IMR-90 (cell line): ENCODE results near the gene LRP1B. TPM values are rescaled to one million over a fixed set of nuclear protein-coding genes. Genes with fewer than 3 reads are reported as not detected.

Experiments used
- ATAC-seq: fragments of 200-7000 bp; cut with Tn5 transposase; 2 replicates; pipeline ENCODE4 v1.9.1; 2020; ENCODE audit warnings: low read depth, mild to moderate bottlenecking, moderate library complexity
- BruUV-seq: library from RNA; stranded (reverse); fragments of 400-500 nt; replicated peaks from 2 replicates; lab custom pipeline; 2021; lab: Mats Ljungman, UMichigan
- CTCF ChIA-PET: fragments of 300-600 bp; formaldehyde crosslinking; extraction: SDS; loops from one replicate; lab custom pipeline; 2021; ENCODE audit warnings: antibody characterized with exemption; lab: Yijun Ruan, JAX
- POLR2A ChIA-PET: fragments of 300-600 bp; sonication (Branson Sonifier 250); formaldehyde crosslinking; loops from one replicate; lab custom pipeline; 2022; ENCODE audit warnings: antibody characterized with exemption; ENCODE audit not compliant: unreplicated experiment; lab: Charles Lee
- DNase-seq: peaks from one replicate; pipeline ENCODE4 v3.0.0; 2013
- H2AFZ ChIP-seq: replicated peaks from 2 replicates; pipeline ENCODE3; 2013; ENCODE audit warnings: low read length, mild to moderate bottlenecking; ENCODE audit not compliant: poor library complexity
- H2AK5ac ChIP-seq: 2 replicates; pipeline ENCODE4 v1.6.1; 2013; ENCODE audit warnings: low read depth, low read length, inconsistent platforms
- H2AK9ac ChIP-seq: replicated peaks from 2 replicates; pipeline ENCODE3; 2013; ENCODE audit warnings: mild to moderate bottlenecking, low read depth, low read length, moderate library complexity; ENCODE audit not compliant: poor library complexity
- H2BK120ac ChIP-seq: 2 replicates; pipeline ENCODE4 v1.6.1; 2013; ENCODE audit warnings: low read depth, low read length, inconsistent platforms
- H2BK15ac ChIP-seq: 3 replicates; pipeline ENCODE4 v1.6.1; 2013; ENCODE audit warnings: low read depth, low read length, inconsistent platforms
- H2BK20ac ChIP-seq: 2 replicates; pipeline ENCODE4 v1.6.1; 2013; ENCODE audit warnings: low read depth, mild to moderate bottlenecking, inconsistent platforms, low read length, moderate library complexity
- H2BK5ac ChIP-seq: 2 replicates; pipeline ENCODE4 v1.6.1; 2013; ENCODE audit warnings: mild to moderate bottlenecking, low read depth, low read length, inconsistent platforms; ENCODE audit not compliant: poor library complexity, severe bottlenecking
- H3K14ac ChIP-seq: replicated peaks from 2 replicates; pipeline ENCODE4 v1.6.1; 2013; ENCODE audit warnings: low read depth, low read length, inconsistent platforms
- H3K18ac ChIP-seq: 2 replicates; pipeline ENCODE4 v1.6.1; 2013; ENCODE audit warnings: low read depth, low read length, control low read depth
- H3K23ac ChIP-seq: 2 replicates; pipeline ENCODE4 v1.6.1; 2013; ENCODE audit warnings: low read depth, low read length, inconsistent platforms
- H3K27ac ChIP-seq: 2 replicates; pipeline ENCODE4 v1.5.1; 2013; ENCODE audit warnings: mild to moderate bottlenecking, control low read depth, low read length; ENCODE audit not compliant: insufficient read depth
- H3K27me3 ChIP-seq: 2 replicates; pipeline ENCODE4 v1.6.1; 2013; ENCODE audit warnings: low read length; ENCODE audit not compliant: control insufficient read depth, insufficient read depth
- H3K36me3 ChIP-seq: 2 replicates; pipeline ENCODE4 v1.6.1; 2013; ENCODE audit warnings: low read length, mixed read lengths; ENCODE audit not compliant: control insufficient read depth, insufficient read depth
- H3K4ac ChIP-seq: 2 replicates; pipeline ENCODE4 v1.6.1; 2013; ENCODE audit warnings: low read depth, low read length, inconsistent platforms
- H3K4me1 ChIP-seq: 2 replicates; pipeline ENCODE4 v1.6.1; 2013; ENCODE audit warnings: low read length, mixed read lengths; ENCODE audit not compliant: control insufficient read depth, insufficient read depth
- H3K4me2 ChIP-seq: 2 replicates; pipeline ENCODE4 v1.6.1; 2013; ENCODE audit warnings: low read depth, mild to moderate bottlenecking, control low read depth, low read length, moderate library complexity
- H3K4me3 ChIP-seq: 2 replicates; pipeline ENCODE4 v1.5.1; 2013; ENCODE audit warnings: low read depth, mild to moderate bottlenecking, control low read depth, low read length, moderate library complexity; ENCODE audit not compliant: insufficient read depth
- H3K56ac ChIP-seq: 2 replicates; pipeline ENCODE4 v1.6.1; 2013; ENCODE audit warnings: low read length, inconsistent platforms; ENCODE audit not compliant: insufficient read depth; ENCODE audit errors: extremely low read depth
- H3K79me1 ChIP-seq, 2 experiments: 2 replicates each; pipeline ENCODE4 v1.6.1; 2013; ENCODE audit warnings: low read length in 2 of 2, inconsistent platforms in 1 of 2, low read depth in 1 of 2
- H3K9ac ChIP-seq: 2 replicates; pipeline ENCODE4 v1.6.1; 2013; ENCODE audit warnings: low read depth, low read length, control low read depth
- H3K9me1 ChIP-seq: 2 replicates; pipeline ENCODE4 v1.6.1; 2013; ENCODE audit warnings: low read length, inconsistent platforms; ENCODE audit not compliant: insufficient read depth
- H3K9me3 ChIP-seq: 2 replicates; pipeline ENCODE4 v1.6.1; 2013; ENCODE audit warnings: low read length; ENCODE audit not compliant: control insufficient read depth, insufficient read depth
- H4K20me1 ChIP-seq: 2 replicates; pipeline ENCODE4 v1.6.1; 2013; ENCODE audit warnings: low read length, inconsistent platforms; ENCODE audit not compliant: insufficient read depth
- H4K5ac ChIP-seq: 2 replicates; pipeline ENCODE4 v1.6.1; 2013; ENCODE audit warnings: mild to moderate bottlenecking, low read depth, low read length, control low read depth
- H4K8ac ChIP-seq, 2 experiments: 2 replicates each; pipeline ENCODE4 v1.6.1; 2013; ENCODE audit warnings: low read depth in 2 of 2, low read length in 2 of 2, control low read depth in 1 of 2, inconsistent platforms in 1 of 2
- H4K91ac ChIP-seq: 2 replicates; pipeline ENCODE4 v1.6.1; 2013; ENCODE audit warnings: low read depth, low read length, inconsistent platforms; ENCODE audit not compliant: insufficient read depth
- BHLHE40 ChIP-seq: fragments of 150-350 bp; IDR thresholded peaks from 2 replicates; pipeline ENCODE4 v1.6.1; 2016; ENCODE audit warnings: mild to moderate bottlenecking, low read depth, low read length
- CEBPB ChIP-seq: IDR thresholded peaks from 2 replicates; pipeline ENCODE4 v1.6.1; 2012; ENCODE audit warnings: low read depth, low read length, improper control_type of control experiment
- CHD1 ChIP-seq: IDR thresholded peaks from 2 replicates; pipeline ENCODE4 v1.6.1; 2012; ENCODE audit warnings: low read depth, low read length, improper control_type of control experiment
- FOS ChIP-seq: fragments of 150-350 bp; IDR thresholded peaks from 2 replicates; pipeline ENCODE4 v1.6.1; 2016; ENCODE audit warnings: low read depth, low read length
- MAFK ChIP-seq: IDR thresholded peaks from 2 replicates; pipeline ENCODE4 v1.6.1; 2012; ENCODE audit warnings: low read depth, low read length, improper control_type of control experiment
- MAZ ChIP-seq: IDR thresholded peaks from 2 replicates; pipeline ENCODE4 v1.6.1; 2012; ENCODE audit warnings: low read depth, mild to moderate bottlenecking, low read length, improper control_type of control experiment, moderate library complexity, borderline replicate concordance
- MXI1 ChIP-seq: IDR thresholded peaks from 2 replicates; pipeline ENCODE4 v1.6.1; 2012; ENCODE audit warnings: low read depth, mild to moderate bottlenecking, low read length, moderate library complexity, borderline replicate concordance
- NFE2L2 ChIP-seq: fragments of 150-350 bp; IDR thresholded peaks from 2 replicates; pipeline ENCODE4 v1.6.1; 2016; ENCODE audit warnings: low read depth, mild to moderate bottlenecking, low read length
- RAD21 ChIP-seq: IDR thresholded peaks from 2 replicates; pipeline ENCODE4 v1.6.1; 2012; ENCODE audit warnings: low read length, improper control_type of control experiment
- RFX5 ChIP-seq: IDR thresholded peaks from 2 replicates; pipeline ENCODE4 v1.8.0; 2012; ENCODE audit warnings: low read depth, mild to moderate bottlenecking, low read length, moderate library complexity
- SMC3 ChIP-seq: fragments of 150-350 bp; IDR thresholded peaks from 2 replicates; pipeline ENCODE4 v1.6.1; 2016; ENCODE audit warnings: low read depth, mild to moderate bottlenecking, antibody characterized with exemption, low read length, moderate library complexity
- USF2 ChIP-seq: fragments of 150-350 bp; IDR thresholded peaks from 2 replicates; pipeline ENCODE4 v1.6.1; 2017; ENCODE audit warnings: mild to moderate bottlenecking, antibody characterized with exemption, low read length, low read depth
- WGBS, 2 experiments: methylation state at CpG; one replicate each; pipeline versions ENCODE4 v1.1.5 to v1.1.7; 2013; ENCODE audit warnings: missing lambda C conversion rate in 2 of 2; ENCODE audit not compliant: insufficient read length in 1 of 2; ENCODE audit errors: extremely low coverage in 2 of 2; 5-methylcytosine and 5-hydroxymethylcytosine counted together
- dilution Hi-C: fragments of 300-500 bp; cut with HindIII; formaldehyde crosslinking; loops from one replicate; pipeline ENCODE4 v1.14.3; 2018; ENCODE audit warnings: low sequenced_read_pairs; ENCODE audit not compliant: unreplicated experiment
- in situ Hi-C: fragments of 300-500 bp; cut with MboI; formaldehyde crosslinking; loops from 3 replicates; pipeline ENCODE4 v1.14.3; 2019; ENCODE audit warnings: low sequenced_read_pairs, inconsistent platforms, mixed read lengths
- intact Hi-C: fragments of 100-400 bp; cut with micrococcal nuclease; formaldehyde crosslinking; loops from 2 replicates; pipeline ENCODE4 v1.10.0; 2022
- polyA plus RNA-seq, 3 experiments: library from polyadenylated mRNA; depleted of rRNA; stranded (reverse); fragments of >200 nt; gene quantifications; 2 replicates each; pipeline ENCODE4 v1.2.3, GENCODE V29; 2012; ENCODE audit warnings: low replicate concordance in 1 of 3
- total RNA-seq: library from RNA; depleted of rRNA; stranded (reverse); fragments of >200 nt; gene quantifications from 2 replicates; pipeline ENCODE4 v1.2.3, GENCODE V29; 2012

Gene LRP1B
- total and polyA plus RNA-seq, 2 of the 4 experiments (the other 2 are of a cell fraction): under 0.01 to 0.02 TPM

DNA sequence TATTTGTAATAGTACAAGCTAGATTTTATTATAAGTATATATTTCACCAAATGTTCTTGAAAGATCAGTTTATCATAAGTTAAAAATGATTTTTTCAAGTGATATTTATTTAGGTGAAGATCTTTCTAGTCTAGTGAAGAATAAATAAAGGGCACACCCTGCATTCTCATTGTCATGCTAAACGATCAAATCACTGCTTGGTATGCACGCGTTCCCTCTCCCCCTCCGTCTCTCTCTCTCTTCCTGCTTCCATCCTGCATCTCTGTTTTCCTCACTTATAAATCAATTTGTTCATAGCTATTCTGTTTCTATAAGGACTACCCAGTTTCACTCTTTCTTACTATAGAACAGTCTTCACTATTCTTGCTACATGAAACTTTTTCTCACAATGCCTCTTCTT is 1067.4 kb downstream of the LRP1B start:
- ChIA-PET CTCF (no interaction called here), POLR2A (no interaction called here)
- H4K5ac ChIP-seq: no peak overlapping the region
- H2AK9ac ChIP-seq: no peak overlapping the region
- no peak overlapping the region for H3K18ac ChIP-seq
- H3K4me3 ChIP-seq: no peak overlapping the region
- 0 out of 2 replicates have a peak overlapping the region, but pooled peaks have one; percentile 45 for H3K14ac ChIP-seq
- 82% methylated on average over 3 of the region's 4 CpGs; no CpG with 5 or more reads in 1 of the 2 experiments for WGBS, 2 experiments
- H3K9me1 ChIP-seq: no peaks in the 10 kb centered on the region
- no peak overlapping the region for H3K4ac ChIP-seq
- no peak overlapping the region for H3K4me2 ChIP-seq
- no peaks in the 10 kb centered on the region for H3K9me3 ChIP-seq
- H3K27me3 ChIP-seq: no peaks in the 10 kb centered on the region
- no peaks in the 10 kb centered on the region for H4K20me1 ChIP-seq
- H4K8ac ChIP-seq: no peak overlapping the region
- no peak overlapping the region for H2BK5ac ChIP-seq
- H3K23ac ChIP-seq: no peak overlapping the region
- H2BK15ac ChIP-seq: no peak overlapping the region
- H3K36me3 ChIP-seq: no peaks in the 10 kb centered on the region
- H3K56ac ChIP-seq: no peak overlapping the region
- H4K91ac ChIP-seq: no peak overlapping the region
- no peak for ATAC-seq
- no peak overlapping the region for H3K27ac ChIP-seq
- H3K79me1 ChIP-seq: no peaks in the 10 kb centered on the region
- in situ Hi-C loops (no loop called here), intact Hi-C loops (no loop called here), dilution Hi-C loops (no loop called here)
- H2BK120ac ChIP-seq: no peak overlapping the region
- no peak for DNase-seq
- no peak overlapping the region for H2AFZ ChIP-seq
- TF ChIP-seq USF2 (no peak), FOS (no peak), RAD21 (no peak), MAZ (no peak), BHLHE40 (no peak), NFE2L2 (no peak), SMC3 (no peak), CEBPB (no peak), MAFK (no peak), CHD1 (no peak), RFX5 (no peak), MXI1 (no peak)
- H2AK5ac ChIP-seq: no peak overlapping the region
- no TSS peak for BruUV-seq
- H3K9ac ChIP-seq: no peak overlapping the region
- no peak overlapping the region for H2BK20ac ChIP-seq
- no peaks in the 10 kb centered on the region for H3K4me1 ChIP-seq
